Thoracic aorta (tissue), 2 donors: ENCODE measurements around the gene PQBP1. TPM values are rescaled to one million over a fixed set of nuclear protein-coding genes. Genes with fewer than 3 reads are reported as not detected.
A peak's percentile ranks its signal among the peaks of the same experiment; 100 is the strongest.
"Not testable (repeated sequence)": the region's sequence is repeated elsewhere in the genome, so short reads cannot be mapped to it uniquely, and the experiment has no call there.

Experiments
- ATAC-seq: fragments of 150-250 bp; one replicate; pipeline ENCODE4 v1.8.0; 2017; ENCODE audit warnings: low read depth; ENCODE audit not compliant: insufficient number of reproducible peaks, low FRiP score
- DNase-seq: peaks from one replicate; pipeline ENCODE4 v3.0.0-alpha.2; 2020; ENCODE audit warnings: low spot score
- H3K27ac ChIP-seq, 2 donors: fragments of 200-600 bp; sonication (generic); 1 replicate in 1 of 2; 2 replicates in 1 of 2; pipeline ENCODE4 v1.5.1; 2016; ENCODE audit warnings: mild to moderate bottlenecking in 2 of 2, moderate library complexity in 2 of 2
- H3K27me3 ChIP-seq: fragments of 200-600 bp; sonication (generic); replicated peaks from 2 replicates; pipeline ENCODE4 v1.6.0; 2016; ENCODE audit warnings: mild to moderate bottlenecking; ENCODE audit not compliant: insufficient read depth
- H3K36me3 ChIP-seq: fragments of 200-600 bp; sonication (generic); one replicate; pipeline ENCODE4 v1.5.1; 2016
- H3K4me1 ChIP-seq, 2 donors: fragments of 200-600 bp; sonication (generic); 1 replicate in 1 of 2; 2 replicates in 1 of 2; pipeline versions ENCODE4 v1.5.1 to v1.6.0; 2016; ENCODE audit warnings: low read depth in 2 of 2, mild to moderate bottlenecking in 1 of 2; ENCODE audit not compliant: control insufficient read depth in 1 of 2
- H3K4me3 ChIP-seq: fragments of 200-600 bp; sonication (generic); 2 replicates; pipeline ENCODE4 v1.5.1; 2016; ENCODE audit warnings: mild to moderate bottlenecking
- H3K9me3 ChIP-seq: fragments of 200-600 bp; sonication (generic); 2 replicates; pipeline ENCODE4 v1.5.1; 2016
- total RNA-seq, 2 donors: library from RNA; depleted of rRNA; stranded (reverse); fragments of >200 nt; gene quantifications; one replicate each; pipeline versions ENCODE4 v1.1.0 to v1.2.3, GENCODE V29; 2016
- TF ChIP-seq, protein P1 (sequence below): fragments of 200-600 bp; sonication (generic); IDR thresholded peaks from one replicate; pipeline ENCODE4 v1.5.1; 2019; ENCODE audit warnings: antibody characterized with exemption

The PQBP1 gene, protein sequence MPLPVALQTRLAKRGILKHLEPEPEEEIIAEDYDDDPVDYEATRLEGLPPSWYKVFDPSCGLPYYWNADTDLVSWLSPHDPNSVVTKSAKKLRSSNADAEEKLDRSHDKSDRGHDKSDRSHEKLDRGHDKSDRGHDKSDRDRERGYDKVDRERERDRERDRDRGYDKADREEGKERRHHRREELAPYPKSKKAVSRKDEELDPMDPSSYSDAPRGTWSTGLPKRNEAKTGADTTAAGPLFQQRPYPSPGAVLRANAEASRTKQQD
- 10 to 100 TPM; 37.5 to 60.2 TPM for total RNA-seq

DNA sequence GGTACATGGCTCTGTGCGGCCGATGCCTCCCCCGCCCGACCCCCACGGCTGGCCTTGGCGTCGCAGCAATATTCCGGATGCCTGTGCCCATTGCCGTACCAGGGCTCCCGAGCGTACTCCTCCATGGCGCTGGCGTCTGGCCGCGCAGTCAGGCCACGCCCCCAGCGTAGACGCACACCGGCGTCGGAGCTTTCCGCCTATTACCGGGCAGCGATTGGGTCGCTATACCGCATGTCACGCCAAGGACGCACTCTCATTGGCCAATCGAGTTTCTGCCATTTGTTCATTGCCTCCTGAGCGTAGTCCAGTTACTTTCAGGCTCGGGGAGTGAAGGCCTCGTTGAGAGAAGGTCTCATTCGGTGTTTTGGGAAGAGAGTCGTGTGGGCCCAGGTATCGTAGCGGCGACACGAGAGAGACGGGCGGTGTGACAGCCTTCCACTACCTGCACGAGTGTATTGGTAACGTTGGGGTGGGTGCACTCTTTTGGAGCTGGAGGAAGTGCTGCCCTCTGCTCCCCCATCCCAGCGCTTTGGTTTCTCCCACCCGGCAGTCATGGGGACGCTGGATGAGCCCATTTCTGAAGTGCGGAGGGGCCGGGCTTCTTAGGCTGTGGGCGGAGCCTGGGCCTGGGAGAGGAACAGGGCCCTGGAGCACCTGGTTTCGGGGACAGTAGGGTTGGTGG is at the start of gene PQBP1, which contains the start of gene TIMM17B:
PQBP1 (plus strand) TSS at position 306 of the 682 bp plus-strand sequence. CDS start 580 bp downstream, outside the sequence.
TIMM17B (minus strand) TSS at position 144 of the 682 bp plus-strand sequence; CDS start at position 125, 19 bp downstream.
- ATAC-seq: peak; percentile 95
- Histone ChIP-seq H3K9me3 (no peaks in the 10 kb centered on the region), H3K27ac (peak within 1 kb of the TSS; percentile 94 to 97), H3K27me3 (no peaks in the 10 kb centered on the region), H3K36me3 (peaks cover 4% of the 10 kb centered on the region), H3K4me3 (peak within 1 kb of the TSS; percentile 89), H3K4me1 (no peaks in the 10 kb centered on the region)
- TF ChIP-seq, protein P1, sequence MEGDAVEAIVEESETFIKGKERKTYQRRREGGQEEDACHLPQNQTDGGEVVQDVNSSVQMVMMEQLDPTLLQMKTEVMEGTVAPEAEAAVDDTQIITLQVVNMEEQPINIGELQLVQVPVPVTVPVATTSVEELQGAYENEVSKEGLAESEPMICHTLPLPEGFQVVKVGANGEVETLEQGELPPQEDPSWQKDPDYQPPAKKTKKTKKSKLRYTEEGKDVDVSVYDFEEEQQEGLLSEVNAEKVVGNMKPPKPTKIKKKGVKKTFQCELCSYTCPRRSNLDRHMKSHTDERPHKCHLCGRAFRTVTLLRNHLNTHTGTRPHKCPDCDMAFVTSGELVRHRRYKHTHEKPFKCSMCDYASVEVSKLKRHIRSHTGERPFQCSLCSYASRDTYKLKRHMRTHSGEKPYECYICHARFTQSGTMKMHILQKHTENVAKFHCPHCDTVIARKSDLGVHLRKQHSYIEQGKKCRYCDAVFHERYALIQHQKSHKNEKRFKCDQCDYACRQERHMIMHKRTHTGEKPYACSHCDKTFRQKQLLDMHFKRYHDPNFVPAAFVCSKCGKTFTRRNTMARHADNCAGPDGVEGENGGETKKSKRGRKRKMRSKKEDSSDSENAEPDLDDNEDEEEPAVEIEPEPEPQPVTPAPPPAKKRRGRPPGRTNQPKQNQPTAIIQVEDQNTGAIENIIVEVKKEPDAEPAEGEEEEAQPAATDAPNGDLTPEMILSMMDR: no peak
- DNase-seq: peak; percentile 57

DNA sequence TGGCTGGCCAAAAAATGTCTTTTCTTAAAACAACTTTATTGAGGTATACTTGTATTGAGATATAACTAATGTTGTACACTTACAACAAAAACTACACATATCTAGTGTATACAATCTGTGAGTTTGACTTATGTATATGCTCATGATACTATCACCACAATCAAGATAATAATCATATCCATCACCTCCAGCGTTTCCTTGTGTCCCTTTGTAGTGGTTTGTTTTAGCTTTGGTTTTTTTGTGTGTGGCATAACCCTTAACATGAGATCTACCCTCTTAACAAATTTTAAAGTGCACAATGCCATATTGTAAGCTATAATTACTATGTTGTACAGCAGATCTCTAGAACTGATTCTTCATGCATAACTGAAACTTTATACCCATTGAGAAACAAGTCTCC is 48.9 kb upstream of the PQBP1 start:
- Histone ChIP-seq H3K27me3 (no peaks in the 10 kb centered on the region), H3K27ac (no peak overlapping the region), H3K4me1 (no peaks in the 10 kb centered on the region), H3K9me3 (no peaks in the 10 kb centered on the region), H3K4me3 (no peak overlapping the region), H3K36me3 (no peaks in the 10 kb centered on the region)
- TF ChIP-seq, protein P1: no peak
- DNase-seq (no peak), ATAC-seq (no peak)

DNA sequence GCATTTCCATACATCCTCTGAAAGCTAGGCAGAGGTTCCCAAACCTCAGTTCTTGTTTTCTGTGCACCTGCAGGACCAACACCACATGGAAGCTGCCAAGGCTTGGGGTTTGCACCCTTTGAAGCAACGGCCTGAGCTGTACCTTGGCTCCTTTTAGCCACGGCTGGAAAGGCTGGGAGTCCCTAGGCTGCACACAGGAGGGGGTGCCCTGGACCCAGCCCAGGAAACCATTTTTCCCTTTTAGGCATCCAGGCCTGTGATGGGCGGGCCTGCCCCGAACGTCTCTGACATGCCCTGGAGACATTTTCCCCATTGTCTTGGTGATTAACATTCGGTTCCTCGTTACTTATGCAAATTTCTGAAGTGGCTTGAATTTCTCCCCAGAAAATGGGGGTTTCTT is 44.9 kb upstream of the PQBP1 start:
- no peak for DNase-seq
- H3K27me3 ChIP-seq: no peaks in the 10 kb centered on the region

DNA sequence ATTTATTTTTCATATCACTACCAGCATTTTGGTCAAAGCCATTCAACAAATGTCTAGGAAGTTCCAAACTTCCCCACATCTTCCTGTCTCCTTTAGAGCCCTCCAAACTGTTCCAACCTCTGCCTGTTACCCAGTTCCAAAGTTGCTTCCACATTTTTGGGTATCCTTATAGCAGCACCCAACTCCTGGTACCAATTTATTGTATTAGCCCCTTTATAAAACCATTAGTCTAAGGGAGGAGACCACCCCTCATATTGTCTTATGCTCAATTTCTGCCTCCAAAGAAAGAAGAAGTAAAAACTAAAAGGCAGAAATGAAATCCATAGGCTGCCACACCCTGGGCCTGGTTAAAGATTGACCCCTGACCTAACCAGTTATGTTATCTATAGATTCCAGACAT is 44.2 kb upstream of the PQBP1 start:
- H3K9me3 ChIP-seq, H3K4me1 ChIP-seq, H3K36me3 ChIP-seq, DNase-seq, H3K27ac ChIP-seq, ATAC-seq, H3K27me3 ChIP-seq, H3K4me3 ChIP-seq: not testable (repeated sequence)

More for the DNA sequence above, 44.9 kb upstream of the PQBP1 start:
- H3K9me3 ChIP-seq: no peaks in the 10 kb centered on the region
- H3K4me1 ChIP-seq: no peaks in the 10 kb centered on the region
- ATAC-seq: no peak
- H3K36me3 ChIP-seq: no peaks in the 10 kb centered on the region
- TF ChIP-seq, protein P1: no peak
- H3K4me3 ChIP-seq: no peak overlapping the region
- H3K27ac ChIP-seq: no peak overlapping the region

DNA sequence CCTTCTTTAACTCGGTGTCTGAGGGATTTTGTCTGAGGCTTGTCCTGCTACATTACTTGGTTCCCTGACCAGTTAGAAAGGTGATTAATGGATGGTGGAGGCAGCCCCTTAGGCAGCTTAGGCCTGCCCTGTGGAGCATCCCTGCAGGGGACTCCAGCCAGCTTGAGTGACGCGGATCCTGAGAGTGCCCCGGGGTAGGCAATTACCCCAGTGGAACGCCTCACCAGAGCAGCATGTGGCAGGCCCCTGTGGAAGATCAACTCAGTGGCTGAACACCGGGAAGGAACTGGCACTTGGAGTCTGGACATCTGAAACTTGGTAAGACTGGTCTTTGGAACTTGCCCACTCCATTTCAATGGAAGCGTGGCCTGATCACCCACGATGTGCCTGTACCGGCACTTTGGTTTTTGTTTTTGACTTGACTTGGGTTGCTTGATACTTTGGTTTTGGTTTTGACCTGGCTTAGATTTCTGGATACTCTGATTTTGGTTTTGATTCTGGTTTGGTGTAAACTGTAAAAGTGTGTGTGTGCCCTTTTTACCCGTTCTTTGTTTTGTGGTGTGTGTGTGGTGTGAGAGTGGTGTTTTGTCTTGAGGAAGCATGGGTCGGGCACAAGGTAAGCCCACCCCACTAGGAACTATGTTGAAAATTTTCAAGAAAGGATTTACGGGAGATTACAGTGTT is 43.5 kb upstream of the PQBP1 start:
- ATAC-seq, DNase-seq, H3K36me3 ChIP-seq, H3K27ac ChIP-seq, H3K4me1 ChIP-seq, H3K9me3 ChIP-seq, H3K27me3 ChIP-seq, H3K4me3 ChIP-seq: not testable (repeated sequence)

DNA sequence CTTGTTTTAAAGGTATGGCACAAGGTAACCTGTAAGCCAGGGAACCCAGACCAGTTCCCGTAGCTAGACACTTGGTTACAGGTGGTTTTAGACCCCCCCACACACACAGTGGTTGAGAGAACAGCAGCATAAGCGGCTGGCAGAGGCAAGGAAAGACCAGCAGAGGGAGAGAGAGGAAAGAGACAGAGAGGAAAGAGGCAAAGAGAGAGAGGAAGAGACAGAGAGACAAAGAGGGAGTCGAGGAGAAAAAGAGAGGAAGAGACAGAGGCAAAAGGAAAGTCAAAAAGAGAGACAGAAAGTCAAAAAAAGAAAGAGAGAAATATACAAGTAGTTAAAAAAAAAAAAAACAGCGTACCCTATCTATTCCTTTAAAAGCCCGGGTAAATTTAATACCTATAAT is 42.8 kb upstream of the PQBP1 start:
- TF ChIP-seq, protein P1: no peak
- Histone ChIP-seq H3K36me3 (no peaks in the 10 kb centered on the region), H3K27ac (no peak overlapping the region), H3K9me3 (no peaks in the 10 kb centered on the region), H3K27me3 (no peaks in the 10 kb centered on the region), H3K4me3 (no peak overlapping the region), H3K4me1 (no peaks in the 10 kb centered on the region)
- DNase-seq: no peak
- no peak for ATAC-seq
